Measurements from ENCODE around the gene VPS50.

GRCh38 chr7:93364806-93365205 lies 132.6 kb downstream of the VPS50 start:
- TF ChIP-seq EP300 (IDR thresholded peaks at IDR 0.05; ENCODE audit: low read depth) (no peak), CTCF (IDR thresholded peaks at IDR 0.05) (no peak), POLR2AphosphoS5 (IDR thresholded peaks at IDR 0.05) (no peak), POLR2A (IDR thresholded peaks at IDR 0.05) (no peak)

Data from transverse colon (tissue), 4 donors.